SK-N-MC (cell line): ENCODE measurements around the gene PDE4D.

ENCODE experiments used
- DNase-seq: peaks from one replicate; pipeline ENCODE4 v3.0.0-alpha.2; 2011; ENCODE audit warnings: low read depth, low spot score
- H3K27ac ChIP-seq: fragments of 200-600 bp; sonication (generic); 2 replicates; pipeline ENCODE4 v1.5.1; 2016; ENCODE audit warnings: mixed run types
- H3K36me3 ChIP-seq: fragments of 200-600 bp; sonication (generic); 2 replicates; pipeline ENCODE4 v1.6.1; 2017; ENCODE audit warnings: antibody characterized with exemption, low read length, mixed read lengths; ENCODE audit not compliant: insufficient read depth
- H3K4me3 ChIP-seq: fragments of 200-600 bp; sonication (generic); 2 replicates; pipeline ENCODE4 v1.5.1; 2016
- H3K9ac ChIP-seq: fragments of 200-600 bp; sonication (generic); 2 replicates; pipeline ENCODE4 v1.8.0; 2017; ENCODE audit warnings: mixed run types, mixed read lengths; ENCODE audit not compliant: insufficient read length
- H3K9me3 ChIP-seq: fragments of 200-600 bp; sonication (generic); 2 replicates; pipeline ENCODE4 v1.6.1; 2017; ENCODE audit warnings: low read depth, mild to moderate bottlenecking, antibody characterized with exemption, low read length, moderate library complexity, mixed read lengths
- EZH2 ChIP-seq: fragments of 200-600 bp; sonication (generic); IDR thresholded peaks from one replicate; pipeline ENCODE4 v1.6.1; 2017; ENCODE audit warnings: antibody characterized with exemption
- FOXP2 ChIP-seq: optimal IDR thresholded peaks from 2 replicates; pipeline ENCODE3; 2011; ENCODE audit warnings: mild to moderate bottlenecking, moderate library complexity; ENCODE audit not compliant: insufficient read depth; ENCODE audit errors: extremely low read length, control extremely low read depth
- POLR2AphosphoS5 ChIP-seq: IDR thresholded peaks from 2 replicates; pipeline ENCODE4 v1.6.1; 2012; ENCODE audit warnings: mild to moderate bottlenecking, low read depth, low read length, borderline replicate concordance

The PDE4D gene

DNA sequence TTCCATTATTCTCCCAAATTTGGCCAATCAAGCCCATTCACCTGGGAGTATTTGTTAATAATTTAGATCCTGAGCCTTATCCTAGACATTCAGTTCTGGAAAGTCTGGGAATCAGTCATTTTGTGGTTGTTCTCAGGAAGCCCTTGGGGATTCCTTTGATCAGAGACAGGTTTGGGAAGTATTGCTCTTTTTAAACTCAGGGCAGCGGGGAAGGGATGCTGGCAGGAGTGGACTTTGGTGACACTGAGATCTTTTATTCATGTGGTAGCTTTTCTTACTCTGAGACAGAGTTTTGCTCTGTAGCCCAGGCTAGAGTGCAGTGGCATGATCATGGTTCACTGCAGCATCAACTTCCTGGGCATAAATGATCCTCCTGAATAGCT is 723.8 kb downstream of the PDE4D start:
- no peak overlapping the region for H3K27ac ChIP-seq
- DNase-seq, result no peak
- H3K9me3 ChIP-seq, result no peaks in the 10 kb centered on the region
- TF ChIP-seq POLR2AphosphoS5 (no peak), FOXP2 (no peak), EZH2 (no peak)
- no peak overlapping the region for H3K4me3 ChIP-seq
- no peak overlapping the region for H3K9ac ChIP-seq
- H3K36me3 ChIP-seq, result no peaks in the 10 kb centered on the region

DNA sequence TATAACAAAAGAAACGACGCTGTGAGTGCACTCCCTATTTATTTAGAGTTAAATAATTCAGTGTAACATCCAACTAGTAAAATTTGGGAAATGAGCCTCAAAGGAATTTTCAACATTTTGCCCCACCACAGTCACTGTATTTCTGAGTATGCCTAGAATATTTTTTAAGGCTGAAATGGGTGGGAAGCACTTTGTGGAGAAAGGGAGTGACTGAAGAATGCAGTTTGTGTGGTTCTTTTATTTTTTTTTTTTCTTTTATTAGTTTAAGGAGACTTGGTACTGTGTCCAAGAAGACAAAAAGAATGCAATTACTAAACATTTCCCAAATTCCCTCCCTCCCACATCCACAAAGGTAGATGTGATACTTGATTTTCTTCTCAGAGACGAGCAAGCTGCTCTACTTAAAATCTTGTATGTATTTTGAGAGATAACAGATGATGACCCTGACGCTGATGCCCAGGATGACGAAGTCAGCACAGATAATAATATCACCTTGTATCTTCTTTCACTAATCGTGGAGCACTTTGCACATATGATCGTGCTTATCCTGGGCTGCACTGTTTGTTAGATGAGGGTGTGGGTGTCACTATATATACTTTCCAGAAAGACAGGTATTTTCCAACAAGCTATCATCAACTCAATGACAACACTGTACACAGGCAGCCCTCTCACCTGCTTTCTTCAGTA is 724.3 kb downstream of the PDE4D start:
- DNase-seq, result no peak
- Histone ChIP-seq H3K9ac (no peak overlapping the region), H3K27ac (no peak overlapping the region), H3K9me3 (no peaks in the 10 kb centered on the region), H3K4me3 (no peak overlapping the region), H3K36me3 (no peaks in the 10 kb centered on the region)
- TF ChIP-seq EZH2, result no peak
- TF ChIP-seq POLR2AphosphoS5, result no peak
- TF ChIP-seq FOXP2, result no peak

DNA sequence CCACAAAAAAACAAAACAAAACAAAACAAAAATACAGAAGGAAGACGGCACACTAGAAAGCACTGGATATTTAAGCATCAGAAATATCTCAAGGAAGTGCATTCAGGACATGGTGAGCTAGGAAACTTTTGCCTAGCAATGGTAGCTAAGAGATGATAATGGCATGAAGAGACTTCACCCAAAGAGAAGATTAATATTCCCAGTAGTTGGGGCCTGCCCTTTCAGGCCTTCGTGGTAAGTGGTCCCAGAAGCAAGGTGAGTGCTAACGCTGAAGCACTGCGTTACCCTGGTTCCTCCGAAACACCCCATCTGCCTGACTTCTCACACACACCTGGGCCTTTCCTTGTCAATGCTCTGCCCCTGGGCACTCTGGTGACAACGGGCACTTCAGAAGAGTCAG is 725.5 kb downstream of the PDE4D start:
- no peak for DNase-seq
- Histone ChIP-seq H3K4me3 (no peak overlapping the region), H3K9me3 (no peaks in the 10 kb centered on the region), H3K36me3 (no peaks in the 10 kb centered on the region), H3K9ac (no peak overlapping the region), H3K27ac (no peak overlapping the region)
- TF ChIP-seq POLR2AphosphoS5 (no peak), FOXP2 (no peak), EZH2 (no peak)

DNA sequence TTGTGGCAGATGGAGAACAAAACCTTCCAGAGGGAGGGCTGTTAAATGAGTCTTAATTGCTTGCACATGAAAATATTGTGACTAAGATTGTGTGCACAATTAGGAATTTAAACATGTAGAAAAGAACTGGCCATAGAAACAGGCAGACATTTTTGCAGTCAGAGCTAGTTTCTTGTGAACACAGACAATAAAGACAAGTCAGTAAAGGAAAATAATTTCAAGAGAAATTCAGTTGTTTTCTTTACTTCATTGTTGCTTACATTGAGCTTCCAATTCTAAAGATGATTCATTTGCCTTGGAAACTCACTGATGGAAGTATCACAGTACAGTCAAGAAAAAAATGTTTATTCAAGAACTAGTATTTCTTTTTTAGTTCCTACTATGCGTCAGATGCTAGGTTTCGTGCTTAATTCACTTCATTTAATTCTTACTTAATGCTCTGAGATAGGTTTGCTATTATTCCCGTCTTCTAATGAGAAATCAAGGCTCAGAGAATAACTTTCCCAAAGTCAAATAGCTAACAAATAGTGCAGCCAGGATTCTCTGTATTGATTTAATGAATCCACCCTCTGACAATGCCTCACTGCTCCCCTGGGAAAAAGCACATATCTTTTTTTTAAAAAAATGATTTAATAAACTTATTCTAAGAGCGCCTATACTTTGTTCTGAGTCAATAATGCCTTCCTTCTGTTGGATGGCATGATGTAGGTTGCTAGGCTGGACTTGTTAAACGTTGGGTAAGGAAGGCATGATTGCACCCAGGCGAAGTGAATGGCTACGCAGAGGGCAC is 729.3 kb downstream of the PDE4D start:
- DNase-seq, result no peak
- H3K27ac ChIP-seq, result no peak overlapping the region
- no peak overlapping the region for H3K4me3 ChIP-seq
- no peaks in the 10 kb centered on the region for H3K36me3 ChIP-seq
- no peak for TF ChIP-seq FOXP2
- no peak for TF ChIP-seq POLR2AphosphoS5
- no peak for TF ChIP-seq EZH2
- no peak overlapping the region for H3K9ac ChIP-seq
- no peaks in the 10 kb centered on the region for H3K9me3 ChIP-seq

DNA sequence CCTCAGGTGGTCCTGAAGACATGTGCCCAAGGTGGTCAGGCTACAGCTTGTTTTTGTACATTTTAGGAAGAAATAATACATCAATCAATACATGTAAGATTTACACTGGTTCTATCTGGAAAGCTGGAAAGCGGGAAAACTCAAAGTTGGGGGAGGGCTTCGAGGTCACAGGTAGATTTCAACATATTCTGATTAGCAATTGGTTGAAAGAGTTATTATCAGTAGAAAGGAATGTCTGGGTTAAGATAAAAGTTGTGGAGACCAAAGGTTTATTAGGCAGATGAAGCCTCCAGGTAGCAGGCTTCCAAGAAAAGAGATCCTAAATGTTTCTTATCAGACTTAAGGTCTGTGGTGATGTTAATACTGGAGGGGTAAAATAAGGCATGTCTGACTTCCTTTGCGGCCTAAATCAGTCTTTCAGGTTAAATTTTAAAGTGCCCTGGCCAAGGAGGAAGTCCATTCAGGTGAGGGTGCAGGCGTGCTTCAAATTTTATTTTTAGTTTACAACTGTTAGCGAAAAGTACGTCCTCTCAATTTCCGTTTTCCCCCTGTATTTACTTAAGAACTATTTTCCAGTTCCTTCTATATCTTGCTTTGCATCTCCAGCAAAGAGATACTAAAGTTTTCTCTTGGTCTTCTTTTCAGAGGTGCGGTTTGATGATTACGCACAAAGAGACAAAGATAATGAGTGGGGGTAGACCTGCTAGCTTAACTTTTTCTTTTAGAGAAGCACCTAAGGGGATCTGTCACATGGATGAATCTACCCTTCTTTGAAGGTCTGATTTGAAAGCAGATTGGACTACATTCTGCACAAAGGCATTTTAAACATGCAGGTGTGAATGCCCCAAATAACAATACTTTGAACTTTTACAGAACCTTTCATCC is 732.1 kb downstream of the PDE4D start:
- no peaks in the 10 kb centered on the region for H3K36me3 ChIP-seq
- H3K4me3 ChIP-seq, result no peak overlapping the region
- H3K9ac ChIP-seq, result no peak overlapping the region
- no peaks in the 10 kb centered on the region for H3K9me3 ChIP-seq
- DNase-seq, result no peak
- no peak overlapping the region for H3K27ac ChIP-seq
- TF ChIP-seq POLR2AphosphoS5, result no peak
- no peak for TF ChIP-seq EZH2
- TF ChIP-seq FOXP2, result no peak

DNA sequence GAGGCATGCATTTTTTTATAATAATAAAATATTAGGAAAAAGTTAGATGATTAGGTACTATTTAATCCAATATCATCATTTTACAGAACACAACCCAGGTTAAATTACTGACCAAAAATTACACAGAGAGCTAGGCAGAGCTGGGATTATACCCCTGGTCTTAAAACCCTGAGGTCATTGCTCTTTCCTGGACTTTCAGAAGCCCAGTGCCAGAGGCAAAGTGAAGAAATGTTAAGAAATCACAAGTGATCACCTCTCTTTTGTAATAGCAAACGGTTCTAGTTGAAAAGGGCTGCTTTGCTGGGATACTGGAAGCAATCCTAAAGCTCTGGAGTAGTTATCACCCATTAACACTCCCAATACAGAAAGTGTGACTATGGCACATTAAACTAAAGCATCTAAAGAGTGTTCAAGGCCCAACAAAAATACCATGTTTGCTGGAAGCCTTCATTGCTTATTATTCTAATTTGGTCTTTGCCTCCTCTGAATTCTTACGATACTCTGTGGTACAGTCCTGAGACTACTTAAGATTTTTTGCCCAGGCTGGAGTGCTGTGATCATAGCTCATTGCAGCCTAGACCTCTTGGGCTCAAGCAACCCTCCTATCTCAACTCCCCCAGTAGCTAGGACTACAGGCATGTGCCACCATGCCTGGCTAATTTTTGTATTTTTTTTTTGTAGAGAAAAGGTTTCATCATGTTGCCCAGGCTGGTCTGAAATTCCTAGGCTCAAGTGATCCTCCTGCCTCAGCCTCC is 734.7 kb downstream of the PDE4D start:
- Histone ChIP-seq H3K4me3 (no peak overlapping the region), H3K9me3 (no peaks in the 10 kb centered on the region), H3K9ac (no peak overlapping the region), H3K36me3 (no peaks in the 10 kb centered on the region), H3K27ac (no peak overlapping the region)
- TF ChIP-seq EZH2 (no peak), FOXP2 (no peak), POLR2AphosphoS5 (no peak)
- DNase-seq, result no peak

DNA sequence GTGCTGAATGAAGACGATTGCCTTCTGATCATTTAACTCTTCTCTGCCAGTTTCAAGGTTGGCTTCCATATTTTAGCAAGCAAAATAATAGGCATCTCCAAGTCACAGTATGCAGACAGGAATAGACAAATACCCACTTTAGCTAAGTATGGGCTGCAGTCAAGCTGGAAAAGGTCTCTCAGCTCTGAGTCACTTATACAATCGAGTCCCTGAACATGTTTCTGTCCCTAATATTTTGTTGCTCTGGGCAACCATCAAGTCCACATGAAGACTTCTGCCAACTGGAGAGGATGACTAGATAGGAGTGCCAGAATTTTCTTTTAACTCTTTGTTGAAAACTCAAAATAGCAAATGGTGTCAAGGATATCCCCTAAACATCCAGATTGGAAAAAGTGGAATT is 735.4 kb downstream of the PDE4D start:
- H3K9me3 ChIP-seq, result no peaks in the 10 kb centered on the region

More for the DNA sequence above, 735.4 kb downstream of the PDE4D start:
- H3K36me3 ChIP-seq, result no peaks in the 10 kb centered on the region
- no peak overlapping the region for H3K4me3 ChIP-seq
- H3K9ac ChIP-seq, result no peak overlapping the region
- H3K27ac ChIP-seq, result no peak overlapping the region
- no peak for DNase-seq
- no peak for TF ChIP-seq POLR2AphosphoS5
- no peak for TF ChIP-seq FOXP2
- TF ChIP-seq EZH2, result no peak
